Upper lobe of left lung (tissue), 6 donors: Measurements from ENCODE around the gene EXOC3. TPM values are rescaled to one million over a fixed set of nuclear protein-coding genes. Genes with fewer than 3 reads are reported as not detected.

Experiments
- ATAC-seq, 2 donors: fragments of 200-7000 bp; cut with Tn5 transposase; one replicate each; pipeline ENCODE4 v1.9.1; 2022; ENCODE audit warnings: mild to moderate bottlenecking in 2 of 2, moderate library complexity in 2 of 2; ENCODE audit not compliant: low FRiP score in 2 of 2
- DNase-seq, 2 donors: peaks; one replicate each; pipeline ENCODE4 v3.0.0-alpha.2; 2019 to 2020
- H3K27ac ChIP-seq, 4 donors: fragments of 200-600 bp; sonication (generic); one replicate each; pipeline ENCODE4 v1.5.1; 2016 to 2019
- H3K27me3 ChIP-seq, 4 donors: fragments of 200-600 bp; sonication (generic); one replicate each; pipeline ENCODE4 v1.5.1; 2017 to 2019
- H3K36me3 ChIP-seq, 4 donors: fragments of 200-600 bp; sonication (generic); one replicate each; pipeline ENCODE4 v1.5.1; 2016 to 2019
- H3K4me1 ChIP-seq, 4 donors: fragments of 200-600 bp; sonication (generic); one replicate each; pipeline ENCODE4 v1.5.1; 2018 to 2019
- H3K4me3 ChIP-seq, 4 donors: fragments of 200-600 bp; sonication (generic); one replicate each; pipeline ENCODE4 v1.5.1; 2017 to 2019; ENCODE audit warnings: mild to moderate bottlenecking in 2 of 4, moderate library complexity in 1 of 4
- H3K9me3 ChIP-seq, 4 donors: fragments of 200-600 bp; sonication (generic); one replicate each; pipeline ENCODE4 v1.5.1; 2018 to 2019
- EP300 ChIP-seq, 4 donors: sonication (generic); formaldehyde crosslinking; IDR thresholded peaks; one replicate each; pipeline ENCODE4 v1.5.1; 2017; ENCODE audit warnings: antibody characterized with exemption in 4 of 4, control low read depth in 2 of 4
- POLR2A ChIP-seq, 4 donors: fragments of 450-650 bp; IDR thresholded peaks; one replicate each; pipeline ENCODE4 v1.5.1; 2016 to 2017; ENCODE audit warnings: antibody characterized with exemption in 4 of 4, mild to moderate bottlenecking in 2 of 4
- POLR2AphosphoS5 ChIP-seq, 2 donors: sonication (generic); formaldehyde crosslinking; IDR thresholded peaks; one replicate each; pipeline ENCODE4 v1.5.1; 2017; ENCODE audit warnings: antibody characterized with exemption in 2 of 2
- WGBS, 2 donors: methylation state at CpG; one replicate each; pipeline ENCODE4 v1.1.5; 2017 to 2018; 5-methylcytosine and 5-hydroxymethylcytosine counted together
- total RNA-seq, 6 donors: library from RNA; depleted of rRNA in 4 of 6; stranded (reverse); fragments of >200 nt in 4 of 6; gene quantifications; one replicate each; pipeline versions ENCODE4 v1.1.0 to v1.2.1, GENCODE V29; 2016 to 2021
- TF ChIP-seq, protein P1 (sequence below), 6 experiments: fragments of 450-650 bp in 4 of 6; fragments of 200-600 bp in 2 of 6; sonication (generic) in 2 of 6; IDR thresholded peaks; one replicate each; pipeline ENCODE4 v1.5.1; 2016 to 2019; ENCODE audit warnings: antibody characterized with exemption in 6 of 6
- donor health status: DM: no; HTN: no; CAD: no; lungs with moderate emphysema.
- donor health status: DM: no; HTN: yes; CAD: no; lungs with severe emphysema.

EXOC3 gene
- total RNA-seq, 6 donors from 2014 or later, result 43.6 to 149 (median 64.5) TPM

DNA sequence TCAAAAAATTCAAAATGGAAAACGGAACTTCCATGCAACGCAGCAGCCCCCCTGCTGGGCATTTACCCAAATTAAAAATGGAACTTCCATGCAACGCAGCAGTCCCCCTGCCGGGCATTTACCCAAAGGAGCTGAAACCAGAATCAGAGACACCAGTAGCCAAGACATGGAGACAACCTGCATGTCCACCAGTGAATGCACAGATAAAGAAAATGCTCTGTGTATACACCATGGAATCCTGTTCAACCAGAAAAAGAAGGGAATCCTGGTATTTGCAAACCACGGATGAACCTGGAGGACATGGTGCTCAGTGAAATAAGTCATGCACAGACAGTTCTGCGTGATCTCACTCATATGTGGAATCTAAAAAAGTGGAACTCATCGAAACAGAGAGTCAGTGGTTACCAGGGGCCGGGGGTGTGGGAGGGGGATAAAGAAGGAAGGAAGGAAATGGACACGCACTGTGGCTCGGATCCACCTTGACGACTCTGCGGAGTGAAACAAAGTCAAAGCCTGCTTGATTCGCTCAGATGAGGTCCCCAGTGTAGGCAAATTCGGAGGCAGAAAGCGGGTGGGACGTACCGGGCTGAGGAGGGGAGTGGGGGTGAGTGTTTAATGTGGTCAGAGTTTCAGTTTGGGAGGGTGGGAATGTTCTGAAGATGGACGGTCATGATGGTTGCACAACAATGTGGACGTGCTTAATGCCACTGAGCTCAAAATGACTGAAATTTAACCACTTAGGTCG, 40.2 kb upstream of the EXOC3 start:
- Histone ChIP-seq H3K9me3 (no peaks in the 10 kb centered on the region), H3K27me3 (no peaks in the 10 kb centered on the region), H3K27ac (no peak overlapping the region), H3K4me3 (no peak overlapping the region), H3K4me1 (peaks cover 0 to 21% (median 7%) of the 10 kb centered on the region in 4 donors), H3K36me3 (no peaks in the 10 kb centered on the region)
- WGBS, 2 donors, result 57 to 74% methylated on average over 20 of the region's 20 CpGs
- no peak for ATAC-seq
- DNase-seq, result no peak
- TF ChIP-seq EP300 (IDR thresholded peaks at IDR 0.05) (no peak), POLR2A (IDR thresholded peaks at IDR 0.05) (no peak), POLR2AphosphoS5 (IDR thresholded peaks at IDR 0.05) (no peak)

DNA sequence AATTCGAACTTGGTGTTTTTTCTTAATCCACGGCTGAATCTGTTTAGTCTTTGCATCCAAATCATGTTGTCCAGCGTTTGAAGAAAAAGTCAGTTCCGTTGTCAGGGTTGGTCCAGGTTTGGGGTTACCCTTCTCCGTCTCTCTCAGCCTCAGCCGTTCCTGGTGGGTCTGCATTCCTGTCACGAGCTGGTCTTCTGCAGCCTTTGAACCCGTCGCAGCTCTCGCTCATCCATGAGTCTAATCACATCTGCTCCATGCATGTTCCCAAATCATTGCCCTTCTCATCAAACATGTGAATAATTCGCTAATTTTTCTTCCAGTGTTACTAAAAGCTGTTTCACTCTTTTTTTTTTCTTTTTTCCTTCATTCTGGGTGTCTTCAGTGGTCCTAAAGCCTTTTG, 39.0 kb upstream of the EXOC3 start:
- ATAC-seq (no peak), DNase-seq (no peak)
- WGBS, 2 donors, result 91 to 97% methylated on average over 11 of the region's 11 CpGs
- H3K27me3 ChIP-seq, result no peaks in the 10 kb centered on the region
- H3K36me3 ChIP-seq, result no peaks in the 10 kb centered on the region
- H3K4me1 ChIP-seq, result peaks cover 0 to 19% (median 7%) of the 10 kb centered on the region in 4 donors
- no peaks in the 10 kb centered on the region for H3K9me3 ChIP-seq
- H3K27ac ChIP-seq, result no peak overlapping the region
- H3K4me3 ChIP-seq, result no peak overlapping the region
- no peak for TF ChIP-seq EP300 (IDR thresholded peaks at IDR 0.05)
- TF ChIP-seq POLR2AphosphoS5 (IDR thresholded peaks at IDR 0.05), result no peak
- TF ChIP-seq, protein P1, sequence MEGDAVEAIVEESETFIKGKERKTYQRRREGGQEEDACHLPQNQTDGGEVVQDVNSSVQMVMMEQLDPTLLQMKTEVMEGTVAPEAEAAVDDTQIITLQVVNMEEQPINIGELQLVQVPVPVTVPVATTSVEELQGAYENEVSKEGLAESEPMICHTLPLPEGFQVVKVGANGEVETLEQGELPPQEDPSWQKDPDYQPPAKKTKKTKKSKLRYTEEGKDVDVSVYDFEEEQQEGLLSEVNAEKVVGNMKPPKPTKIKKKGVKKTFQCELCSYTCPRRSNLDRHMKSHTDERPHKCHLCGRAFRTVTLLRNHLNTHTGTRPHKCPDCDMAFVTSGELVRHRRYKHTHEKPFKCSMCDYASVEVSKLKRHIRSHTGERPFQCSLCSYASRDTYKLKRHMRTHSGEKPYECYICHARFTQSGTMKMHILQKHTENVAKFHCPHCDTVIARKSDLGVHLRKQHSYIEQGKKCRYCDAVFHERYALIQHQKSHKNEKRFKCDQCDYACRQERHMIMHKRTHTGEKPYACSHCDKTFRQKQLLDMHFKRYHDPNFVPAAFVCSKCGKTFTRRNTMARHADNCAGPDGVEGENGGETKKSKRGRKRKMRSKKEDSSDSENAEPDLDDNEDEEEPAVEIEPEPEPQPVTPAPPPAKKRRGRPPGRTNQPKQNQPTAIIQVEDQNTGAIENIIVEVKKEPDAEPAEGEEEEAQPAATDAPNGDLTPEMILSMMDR (IDR thresholded peaks at IDR 0.05), result no peak
- TF ChIP-seq POLR2A (IDR thresholded peaks at IDR 0.05), result no peak

DNA sequence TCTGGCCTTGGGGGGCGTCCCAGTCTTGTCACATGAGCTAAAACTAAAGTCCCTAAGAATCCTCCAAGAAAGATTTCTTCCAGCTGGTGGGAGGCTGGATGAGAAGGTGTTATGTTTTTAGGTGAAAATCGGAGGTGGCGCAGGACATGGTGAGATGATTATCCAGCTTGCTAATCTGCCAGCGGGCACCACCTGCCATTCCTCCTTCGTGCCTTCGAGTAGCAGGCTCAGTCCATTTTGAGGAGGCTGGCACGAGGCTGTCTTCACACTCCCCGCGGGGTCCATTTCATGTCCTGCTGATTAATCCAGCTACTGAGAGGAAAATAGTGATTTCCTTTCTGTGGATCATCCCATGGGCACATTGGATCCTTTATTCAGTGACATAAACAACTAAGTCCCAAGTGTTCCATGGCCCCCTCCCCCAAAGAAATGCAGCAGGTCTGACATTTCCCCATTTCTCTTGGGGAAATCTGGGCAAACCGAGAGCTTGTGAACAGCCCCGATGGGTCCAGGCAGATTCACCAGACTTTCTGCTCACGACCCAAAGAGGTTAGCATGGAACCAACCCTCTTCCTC, 38.2 kb upstream of the EXOC3 start:
- ATAC-seq (no peak), DNase-seq (no peak)
- no peaks in the 10 kb centered on the region for H3K36me3 ChIP-seq
- WGBS, 2 donors, result 87 to 92% methylated on average over 12 of the region's 12 CpGs
- no peak overlapping the region for H3K27ac ChIP-seq
- H3K4me3 ChIP-seq, result no peak overlapping the region
- H3K27me3 ChIP-seq, result no peaks in the 10 kb centered on the region
- no peak for TF ChIP-seq POLR2AphosphoS5 (IDR thresholded peaks at IDR 0.05)
- TF ChIP-seq EP300 (IDR thresholded peaks at IDR 0.05), result no peak
- no peak for TF ChIP-seq POLR2A (IDR thresholded peaks at IDR 0.05)
- TF ChIP-seq, protein P1 (IDR thresholded peaks at IDR 0.05), result no peak
- H3K4me1 ChIP-seq, result peaks cover 0 to 12% (median 5%) of the 10 kb centered on the region in 4 donors
- H3K9me3 ChIP-seq, result no peaks in the 10 kb centered on the region

DNA sequence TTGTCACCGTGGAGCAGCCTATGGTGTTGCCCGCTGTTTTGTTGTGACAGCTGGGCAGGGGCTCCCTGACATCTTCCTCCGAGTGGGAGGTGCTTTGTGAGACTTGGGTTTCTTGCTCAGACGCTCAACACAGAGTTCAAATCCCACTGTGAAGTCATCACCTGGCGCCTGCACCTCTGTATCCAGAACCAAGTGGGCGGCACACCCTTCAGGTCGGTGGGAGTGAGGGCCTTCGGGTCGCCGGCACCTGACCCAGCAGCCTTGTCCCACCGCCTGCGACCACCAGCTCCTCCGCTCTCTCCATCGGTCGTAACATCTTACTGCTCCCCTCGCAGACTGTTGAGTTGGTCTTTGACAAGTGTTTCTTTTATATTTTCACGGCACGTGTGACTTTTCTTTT, 37.6 kb upstream of the EXOC3 start:
- DNase-seq, result peak in 1 of 2 donors; percentile 37
- TF ChIP-seq, protein P1 (IDR thresholded peaks at IDR 0.05), result no peak
- TF ChIP-seq POLR2AphosphoS5 (IDR thresholded peaks at IDR 0.05), result no peak
- no peak for TF ChIP-seq POLR2A (IDR thresholded peaks at IDR 0.05)
- no peak for TF ChIP-seq EP300 (IDR thresholded peaks at IDR 0.05)
- no peak overlapping the region for H3K4me3 ChIP-seq
- no peaks in the 10 kb centered on the region for H3K27me3 ChIP-seq
- 83 to 92% methylated on average over 13 to 18 of the region's 18 CpGs for WGBS, 2 donors
- ATAC-seq, result no peak
- H3K27ac ChIP-seq, result no peak overlapping the region
- H3K36me3 ChIP-seq, result no peaks in the 10 kb centered on the region
- no peaks in the 10 kb centered on the region for H3K9me3 ChIP-seq
- H3K4me1 ChIP-seq, result peaks cover 0 to 5% (median 0%) of the 10 kb centered on the region in 4 donors

DNA sequence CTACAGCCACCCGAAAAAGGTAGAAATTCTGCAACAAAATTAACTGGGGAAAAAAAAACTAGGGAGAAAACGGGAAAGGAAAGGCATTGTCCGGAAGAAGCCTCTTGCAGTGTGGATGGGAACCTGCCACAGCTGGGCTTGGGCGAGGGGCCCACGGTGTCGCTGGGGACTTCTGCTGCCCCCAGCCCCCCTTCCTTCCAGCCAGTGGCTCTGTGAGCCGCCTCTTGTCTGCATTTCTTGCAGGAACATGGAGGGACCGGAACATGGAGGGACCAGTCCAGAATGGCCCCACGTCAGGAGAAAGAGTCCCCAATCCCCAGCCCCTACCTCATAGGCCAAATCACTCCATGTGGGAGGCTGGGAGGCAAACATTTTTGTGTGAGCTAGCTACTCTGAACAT, 36.9 kb upstream of the EXOC3 start:
- peak in 1 of 2 donors; percentile 61 for DNase-seq
- Histone ChIP-seq H3K36me3 (no peaks in the 10 kb centered on the region), H3K4me3 (no peak overlapping the region), H3K4me1 (no peaks in the 10 kb centered on the region), H3K9me3 (no peaks in the 10 kb centered on the region), H3K27me3 (no peaks in the 10 kb centered on the region), H3K27ac (no peak overlapping the region)
- no peak for ATAC-seq
- TF ChIP-seq POLR2AphosphoS5 (IDR thresholded peaks at IDR 0.05) (no peak), POLR2A (IDR thresholded peaks at IDR 0.05) (no peak), EP300 (IDR thresholded peaks at IDR 0.05) (no peak)
- TF ChIP-seq, protein P1 (IDR thresholded peaks at IDR 0.05), result no peak
- WGBS, 2 donors, result 80 to 86% methylated on average over 9 of the region's 9 CpGs
